NCI-H2107 treated with DMSO at 0.1 percent for 48 hours (cell line): ENCODE data around the gene ISYNA1.
"Not testable (repeated sequence)": the region's sequence is repeated elsewhere in the genome, so short reads cannot be mapped to it uniquely, and the experiment has no call there.

Experiments used
- DNase-seq: peaks from one replicate; lab custom pipeline; 2025; ENCODE audit not compliant: unreplicated experiment; lab: John Stamatoyannopoulos, UW

Gene ISYNA1

GRCh38 chr19:18421371-18421959 lies 16.5 kb downstream of the ISYNA1 start:
- DNase-seq = no peak

DNA sequence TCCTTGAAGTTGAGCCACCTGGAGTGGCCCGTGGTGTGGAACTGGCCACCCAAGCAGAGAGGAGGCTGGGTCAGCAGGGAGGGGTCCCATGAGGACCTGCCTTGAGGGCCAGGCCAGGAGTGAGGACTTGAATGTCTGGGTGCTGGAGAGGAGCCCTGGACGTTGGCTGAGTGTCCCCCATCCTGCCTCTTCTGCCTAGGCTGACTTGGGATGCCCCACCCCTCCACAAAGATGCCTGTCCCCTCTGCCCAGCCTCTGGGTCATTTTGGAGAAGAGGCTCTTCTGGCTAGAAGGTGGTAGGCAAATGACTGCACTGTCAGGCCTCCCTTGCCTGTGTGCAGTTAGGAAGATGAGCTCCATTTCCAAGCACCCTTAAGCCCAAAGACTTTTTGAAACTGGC lies 17.0 kb downstream of the ISYNA1 start:
- DNase-seq = no peak

- no peak for DNase-seq
Measured at GRCh38 chr19:18419699-18420460, 18.1 kb downstream of the ISYNA1 start.

DNA sequence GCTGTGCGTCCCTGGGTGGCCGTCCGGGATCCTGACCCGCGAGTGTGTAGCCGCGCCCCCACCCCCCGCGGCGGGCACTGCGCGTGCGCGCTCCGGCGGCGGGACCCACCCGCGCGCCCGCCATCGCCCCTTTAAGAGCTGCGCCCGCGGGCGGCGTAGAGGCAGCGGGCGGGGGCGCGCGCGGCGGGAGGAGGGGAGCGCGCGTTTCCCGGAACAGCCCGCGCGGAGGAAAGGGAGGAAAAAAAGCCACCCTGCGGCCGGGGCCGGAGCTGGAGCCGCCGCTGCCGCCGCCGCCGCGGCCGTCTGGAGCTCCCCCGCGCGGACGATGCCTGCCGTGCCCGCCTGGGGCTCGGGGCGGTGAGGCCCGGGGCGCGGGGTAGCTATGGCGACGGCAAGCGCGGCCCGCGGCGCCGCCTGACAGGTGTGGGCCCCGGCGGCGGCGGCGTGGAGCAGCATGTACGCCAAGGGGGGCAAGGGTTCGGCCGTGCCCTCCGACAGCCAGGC lies 18.7 kb downstream of the ISYNA1 start, which contains the start of gene SSBP4:
Gene SSBP4, plus strand, starts transcription at position 204 of the 504 bp plus-strand sequence. Its CDS starts 251 bp downstream, at position 455.
- DNase-seq = peak; percentile 17

DNA sequence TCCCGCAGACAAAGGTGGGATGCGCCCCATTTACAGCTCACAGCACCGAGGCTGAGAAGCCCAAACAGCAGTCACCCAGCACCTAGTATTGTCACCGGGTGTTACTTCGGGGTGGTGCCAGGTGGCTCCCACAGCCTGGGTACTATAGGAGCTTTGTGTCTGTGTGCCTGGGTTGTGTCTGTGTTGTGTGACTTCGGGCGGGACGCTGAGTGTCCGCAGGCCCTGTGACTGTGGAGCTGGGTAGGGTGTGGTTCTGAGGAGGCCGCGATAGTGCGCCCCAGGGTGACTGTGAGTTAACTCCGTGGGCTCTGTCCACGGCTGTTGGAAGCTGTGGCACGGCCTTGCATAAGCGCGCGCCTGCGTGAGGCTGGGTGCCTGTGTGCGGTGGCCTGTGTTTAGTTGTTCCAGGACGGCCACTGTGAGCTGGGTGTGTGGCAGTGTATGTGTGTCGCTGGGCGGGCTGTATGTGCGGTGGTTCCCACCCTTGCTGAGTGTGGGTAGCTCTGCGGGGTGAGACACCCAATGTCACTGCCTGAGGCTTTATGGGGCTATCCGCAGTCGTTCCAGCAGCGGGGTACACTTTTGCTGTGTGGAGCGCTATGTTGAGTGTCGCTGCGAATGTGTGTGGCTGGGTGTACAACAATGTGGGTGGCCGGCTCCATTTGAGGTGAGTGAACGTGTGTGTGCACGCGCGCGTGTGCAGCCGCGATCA lies 19.3 kb downstream of the ISYNA1 start:
- DNase-seq = no peak

DNA sequence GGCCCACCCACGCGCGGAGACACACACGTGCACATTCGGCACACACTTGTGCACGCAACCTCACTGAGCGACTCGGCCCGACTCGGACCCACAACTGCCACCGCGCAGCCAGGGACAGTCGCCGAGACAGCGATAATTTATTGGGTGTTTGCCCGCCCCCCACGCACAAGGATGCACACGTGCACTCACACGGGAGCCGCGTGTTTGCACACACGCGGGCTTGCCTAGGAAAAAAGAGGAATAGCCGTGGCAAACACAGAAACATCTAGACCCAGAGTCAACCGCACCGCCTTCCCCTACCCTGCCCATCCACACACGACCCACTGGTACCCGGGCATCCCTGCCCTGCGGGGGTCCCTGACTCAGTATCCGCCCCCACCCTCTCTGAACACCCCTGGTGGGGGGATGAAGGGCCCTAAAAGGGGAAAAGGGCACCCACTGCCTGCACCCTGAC lies 19.9 kb downstream of the ISYNA1 start:
- DNase-seq = no peak

DNA sequence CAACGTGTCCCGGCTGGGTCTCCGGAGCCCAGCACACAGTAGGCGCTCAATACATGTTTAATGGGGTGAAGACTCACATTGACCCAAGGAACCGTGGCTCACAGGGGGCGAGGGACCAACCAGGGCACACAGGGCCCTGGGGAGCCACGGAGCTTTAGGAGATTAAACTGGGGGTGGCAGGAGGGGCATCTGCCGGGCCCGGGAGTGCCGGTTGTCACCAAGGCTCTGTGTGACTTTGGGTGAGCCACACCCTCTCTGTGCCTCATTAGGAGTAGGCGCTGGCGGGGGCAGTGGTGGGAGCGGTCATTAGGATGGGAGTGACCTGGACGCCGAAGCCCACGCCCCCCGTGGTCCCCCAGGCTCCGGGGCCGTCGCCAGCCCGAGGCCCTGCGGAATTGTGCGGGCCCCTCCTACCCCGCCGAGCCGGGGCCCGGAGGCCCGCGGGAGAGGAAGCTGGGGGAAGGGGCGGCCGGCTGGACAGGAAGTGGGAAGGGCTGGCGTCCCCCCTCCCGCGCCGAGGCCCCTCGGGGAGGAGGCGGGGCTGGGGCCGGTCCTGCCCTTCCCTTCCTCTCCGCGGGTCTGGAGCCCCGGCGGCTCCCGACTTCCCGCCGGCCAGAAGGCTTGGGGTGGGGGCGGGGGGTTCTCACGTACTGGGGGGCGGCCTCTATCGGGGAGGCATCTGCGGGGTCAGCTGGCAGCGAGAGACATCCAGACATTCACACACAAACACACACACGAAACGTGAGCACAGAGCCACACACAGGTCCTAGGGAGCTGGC lies 20.5 kb downstream of the ISYNA1 start:
- no peak for DNase-seq

- no peak for DNase-seq
Measured at GRCh38 chr19:18416778-18417249, 21.1 kb downstream of the ISYNA1 start.

DNA sequence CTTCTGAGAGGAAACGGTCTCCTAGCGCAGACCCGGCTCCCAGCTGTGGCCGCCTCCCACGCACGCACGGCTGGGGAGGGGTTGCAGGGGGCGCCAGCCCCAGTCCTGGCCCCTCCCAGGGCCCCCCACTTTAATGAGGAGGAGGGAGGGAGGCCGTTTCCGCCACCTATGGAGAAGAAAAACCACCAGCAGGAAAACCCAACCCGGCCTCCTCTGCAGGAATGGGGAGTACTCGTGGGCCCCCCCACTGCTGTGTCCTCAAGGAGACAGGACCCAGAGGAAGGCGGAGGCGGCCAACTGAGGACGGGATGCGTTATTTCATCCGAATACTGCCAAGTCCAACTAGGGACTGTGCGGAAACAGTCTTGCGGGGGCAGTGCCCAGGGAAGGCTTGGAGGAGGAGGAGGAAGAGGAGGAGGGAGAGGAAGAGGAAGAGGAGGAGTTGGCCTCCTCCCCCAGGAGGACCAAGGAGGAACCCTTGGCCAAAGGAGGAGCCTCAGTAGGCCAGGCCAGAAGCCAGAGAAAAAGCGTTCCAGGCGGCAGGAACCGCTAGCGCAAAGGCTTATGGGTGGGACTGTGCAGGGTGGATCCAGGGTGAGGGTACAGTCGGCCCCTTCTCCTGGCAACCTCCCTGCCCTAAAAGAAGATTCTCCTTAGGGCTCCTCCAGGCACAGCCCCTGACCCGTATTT lies 22.6 kb downstream of the ISYNA1 start:
- no peak for DNase-seq

DNA sequence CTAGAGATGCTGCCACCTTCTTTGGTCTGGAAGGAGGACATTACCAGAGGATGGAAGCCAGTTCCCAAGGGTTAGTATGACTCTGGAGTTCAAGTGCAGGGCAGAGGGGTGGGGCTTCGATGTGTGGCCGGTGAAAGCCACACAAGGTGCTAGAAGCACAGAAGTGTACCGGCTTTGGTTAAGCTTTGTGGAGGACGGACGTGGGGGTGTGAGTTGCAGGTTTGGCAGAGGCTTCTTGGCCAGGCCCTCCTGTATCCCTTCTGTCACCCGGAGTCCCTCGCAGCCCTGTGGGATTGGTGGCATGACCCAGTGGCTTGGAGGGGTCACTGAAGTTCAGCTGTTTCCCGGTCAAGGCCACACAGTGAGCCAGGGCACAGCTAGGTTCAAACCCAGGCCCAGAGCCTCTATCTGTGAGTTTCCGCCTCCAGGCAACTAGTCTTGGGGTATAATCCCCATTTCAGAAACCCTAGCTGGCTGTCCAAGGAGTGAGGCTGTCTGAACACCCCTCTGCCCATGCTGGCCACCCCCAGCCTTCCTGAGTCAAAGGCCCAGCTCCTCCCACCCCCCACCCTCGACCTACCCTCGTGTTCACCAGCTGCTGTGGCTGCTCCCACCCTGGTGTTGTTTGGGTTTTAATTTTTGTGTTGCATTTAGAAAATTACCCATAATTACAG lies 23.3 kb downstream of the ISYNA1 start:
- DNase-seq = no peak

- no peak for DNase-seq
Measured at GRCh38 chr19:18412610-18413239, 25.2 kb downstream of the ISYNA1 start.

GRCh38 chr19:18408053-18408476 lies 29.9 kb downstream of the ISYNA1 start:
- DNase-seq = peak; percentile 16

GRCh38 chr19:18406749-18407148 lies 31.2 kb downstream of the ISYNA1 start:
- DNase-seq = no peak

DNA sequence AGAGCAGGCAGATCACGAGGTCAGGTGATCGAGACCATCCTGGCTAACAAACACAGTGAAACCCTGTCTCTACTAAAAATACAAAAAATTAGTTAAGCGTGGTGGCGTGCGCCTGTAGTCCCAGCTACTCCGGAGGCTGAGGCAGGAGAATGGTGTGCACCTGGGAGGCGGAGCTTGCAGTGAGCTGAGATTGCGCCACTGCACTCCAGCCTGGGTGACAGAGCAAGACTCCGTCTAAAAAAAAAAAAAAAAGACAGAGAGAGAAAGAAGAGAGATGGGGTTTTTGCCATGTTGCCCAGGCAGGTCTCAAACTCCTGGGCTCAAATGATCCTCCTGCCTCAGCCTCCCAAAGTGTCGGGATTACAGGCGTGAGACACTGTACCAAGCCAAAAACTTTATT lies 32.2 kb downstream of the ISYNA1 start:
- DNase-seq = not testable (repeated sequence)

DNA sequence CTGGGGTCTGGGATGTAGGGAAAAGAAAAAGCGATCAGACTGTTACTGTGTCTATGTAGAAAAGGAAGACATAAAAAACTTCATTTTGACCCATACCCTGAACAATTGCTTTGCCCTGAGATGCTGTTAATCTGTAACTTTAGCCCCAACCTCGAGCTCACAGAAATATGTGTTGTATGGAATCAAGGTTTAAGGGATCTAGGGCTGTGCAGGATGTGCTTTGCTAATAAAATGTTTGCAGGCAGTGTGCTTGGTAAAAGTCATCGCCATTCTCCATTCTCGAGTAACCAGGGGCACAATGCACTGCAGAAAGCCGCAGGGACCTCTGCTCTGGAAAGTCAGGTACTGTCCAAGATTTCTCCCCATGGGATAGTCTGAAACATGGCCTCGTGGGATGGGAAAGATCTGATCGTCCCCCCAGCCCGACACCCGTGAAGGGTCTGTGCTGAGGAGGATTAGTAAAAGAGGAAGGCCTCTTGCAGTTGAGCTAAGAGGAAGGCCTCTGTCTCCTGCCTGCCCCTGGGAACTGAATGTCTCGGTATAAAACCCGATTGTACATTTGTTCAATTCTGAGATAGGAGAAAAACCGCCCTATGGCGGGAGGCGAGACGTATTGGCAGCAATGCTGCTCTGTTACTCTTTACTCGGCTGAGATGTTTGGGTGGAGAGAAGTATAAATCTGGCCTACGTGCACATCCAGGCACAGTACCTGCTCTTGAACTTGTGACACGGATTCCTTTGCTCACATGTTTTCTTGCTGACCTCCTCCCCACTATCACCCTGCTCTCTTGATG lies 35.3 kb downstream of the ISYNA1 start:
- DNase-seq = not testable (repeated sequence)

- DNase-seq = no peak
Measured at GRCh38 chr19:18401580-18402112, 36.3 kb downstream of the ISYNA1 start.

DNA sequence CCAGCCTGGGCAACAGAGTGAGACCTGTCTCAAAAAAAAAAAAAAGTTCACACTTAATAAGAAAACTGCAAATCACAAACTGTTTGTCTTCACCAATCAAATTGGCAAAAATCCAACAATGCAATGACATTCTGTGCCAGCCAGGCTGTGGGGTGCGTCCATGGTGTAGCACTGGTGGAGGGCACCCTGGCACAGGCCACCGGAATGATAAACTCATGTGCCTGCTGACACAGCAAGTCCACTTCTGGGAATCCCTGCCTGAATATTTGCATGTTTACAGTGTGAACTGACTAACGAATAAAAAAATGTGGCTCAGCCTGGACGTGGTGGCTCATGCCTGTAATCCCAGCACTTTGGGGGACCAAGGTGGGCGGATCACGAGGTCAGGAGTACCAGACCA lies 38.9 kb downstream of the ISYNA1 start:
- DNase-seq = no peak
